Measurements from ENCODE around the gene GNB3.

Gene GNB3

DNA sequence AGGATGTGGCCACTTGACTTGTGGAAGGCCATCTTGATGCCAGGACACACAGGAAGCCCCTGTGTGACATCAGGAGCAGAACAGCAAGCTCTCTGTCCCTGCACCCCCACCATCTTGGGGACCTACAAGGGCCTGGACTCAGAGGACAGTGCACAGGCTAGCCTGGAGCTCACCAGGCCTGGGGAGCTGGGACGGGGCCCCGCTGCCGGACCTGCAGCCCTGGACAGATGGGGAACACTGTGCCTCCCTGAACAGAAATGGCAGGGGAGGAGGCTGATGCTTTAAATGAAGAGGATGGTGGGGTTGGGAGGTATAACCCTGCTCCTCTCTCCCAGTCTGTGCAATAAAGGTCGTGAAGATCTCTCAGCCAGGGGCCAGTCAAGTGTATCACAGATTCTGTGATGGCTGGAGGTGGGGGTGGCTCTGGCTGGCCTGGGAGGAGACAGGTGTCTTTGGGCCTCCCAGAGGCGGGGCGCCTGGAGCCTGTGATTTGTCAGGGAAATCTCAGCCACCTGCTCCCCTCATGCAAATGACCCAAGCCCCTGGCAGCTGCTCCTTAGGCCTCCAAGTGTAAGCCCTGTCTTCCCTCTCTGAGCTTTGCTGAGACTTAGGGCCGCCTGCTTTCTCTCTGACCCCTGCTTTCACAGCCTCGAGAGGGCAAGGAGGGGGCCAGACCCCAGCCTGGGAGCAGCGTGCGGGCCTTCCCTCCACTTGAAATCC is 1.1 kb upstream of the GNB3 start:
- no peak for DNase-seq

DNA sequence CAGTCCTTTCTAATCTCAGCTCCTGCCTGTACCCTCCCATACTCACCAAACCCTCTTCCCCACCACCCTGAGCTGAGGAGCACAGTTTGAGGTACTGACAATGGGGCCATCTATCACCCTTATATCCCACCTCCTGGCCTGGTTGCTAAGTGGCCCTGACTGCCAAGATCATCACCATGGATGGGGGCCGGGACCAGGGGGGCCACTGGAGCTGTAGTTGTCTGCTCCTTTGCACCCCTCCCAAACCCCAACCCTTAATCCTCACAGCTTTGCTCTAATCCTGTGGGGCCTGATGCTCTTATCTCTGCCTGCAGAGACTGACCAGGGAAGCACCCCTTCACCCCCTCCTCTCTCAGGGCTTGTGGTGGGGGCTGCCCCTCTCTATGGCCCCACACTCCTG is 395 bp upstream of the GNB3 start:
- DNase-seq: no peak

DNA sequence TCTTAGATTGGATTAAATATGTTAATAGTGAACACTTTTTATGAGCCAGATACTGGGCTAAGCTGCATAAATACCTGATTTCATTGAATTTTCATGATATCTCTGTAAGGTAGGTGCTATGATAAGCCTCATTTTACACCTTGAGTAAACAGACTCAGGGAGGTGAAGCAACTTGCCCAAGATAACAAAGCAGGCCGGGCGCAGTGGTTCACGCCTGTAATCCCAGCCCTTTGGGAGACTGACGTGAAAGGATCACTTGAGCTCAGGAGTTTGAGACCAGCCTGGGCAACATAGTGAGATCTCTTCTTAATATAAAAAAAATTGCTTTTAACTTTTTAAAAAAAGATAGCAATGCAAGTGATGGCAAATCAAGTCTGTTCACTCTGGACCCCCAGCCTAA is 1.4 kb downstream of the GNB3 start:
- DNase-seq: no peak

DNA sequence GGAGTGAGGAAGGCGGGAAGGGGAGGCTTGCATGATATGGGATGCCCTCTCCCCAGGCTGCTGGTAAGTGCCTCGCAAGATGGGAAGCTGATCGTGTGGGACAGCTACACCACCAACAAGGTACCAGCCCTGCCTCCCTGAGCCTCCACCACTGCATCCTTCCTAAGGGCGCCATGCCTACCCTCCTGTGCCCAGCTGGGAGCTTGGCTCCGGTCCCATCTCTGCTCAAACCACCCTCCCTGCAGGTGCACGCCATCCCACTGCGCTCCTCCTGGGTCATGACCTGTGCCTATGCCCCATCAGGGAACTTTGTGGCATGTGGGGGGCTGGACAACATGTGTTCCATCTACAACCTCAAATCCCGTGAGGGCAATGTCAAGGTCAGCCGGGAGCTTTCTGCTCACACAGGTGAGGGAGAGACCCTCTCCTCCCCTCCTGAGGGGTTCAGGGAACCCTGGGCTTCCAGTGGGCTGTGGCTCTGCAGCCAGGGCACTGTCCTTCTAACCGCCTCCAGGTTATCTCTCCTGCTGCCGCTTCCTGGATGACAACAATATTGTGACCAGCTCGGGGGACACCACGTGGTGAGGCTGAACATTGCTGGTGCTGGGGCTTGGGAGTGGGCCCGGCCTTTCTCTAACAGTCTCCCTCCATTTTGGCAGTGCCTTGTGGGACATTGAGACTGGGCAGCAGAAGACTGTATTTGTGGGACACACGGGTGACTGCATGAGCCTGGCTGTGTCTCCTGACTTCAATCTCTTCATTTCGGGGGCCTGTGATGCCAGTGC is 2.6 kb downstream of the GNB3 start:
- DNase-seq: no peak

DNA sequence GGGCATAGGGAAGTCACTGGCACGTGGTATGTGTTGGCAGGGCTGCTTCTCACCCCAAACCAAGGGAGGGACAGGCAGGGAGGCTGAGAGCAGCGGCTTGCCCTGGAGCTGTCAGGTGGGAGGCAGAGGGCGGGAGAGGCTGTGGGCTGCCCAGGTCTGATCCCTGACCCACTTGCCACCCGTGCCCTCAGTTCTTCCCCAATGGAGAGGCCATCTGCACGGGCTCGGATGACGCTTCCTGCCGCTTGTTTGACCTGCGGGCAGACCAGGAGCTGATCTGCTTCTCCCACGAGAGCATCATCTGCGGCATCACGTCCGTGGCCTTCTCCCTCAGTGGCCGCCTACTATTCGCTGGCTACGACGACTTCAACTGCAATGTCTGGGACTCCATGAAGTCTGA is 4.7 kb downstream of the GNB3 start:
- no peak for DNase-seq

DNA sequence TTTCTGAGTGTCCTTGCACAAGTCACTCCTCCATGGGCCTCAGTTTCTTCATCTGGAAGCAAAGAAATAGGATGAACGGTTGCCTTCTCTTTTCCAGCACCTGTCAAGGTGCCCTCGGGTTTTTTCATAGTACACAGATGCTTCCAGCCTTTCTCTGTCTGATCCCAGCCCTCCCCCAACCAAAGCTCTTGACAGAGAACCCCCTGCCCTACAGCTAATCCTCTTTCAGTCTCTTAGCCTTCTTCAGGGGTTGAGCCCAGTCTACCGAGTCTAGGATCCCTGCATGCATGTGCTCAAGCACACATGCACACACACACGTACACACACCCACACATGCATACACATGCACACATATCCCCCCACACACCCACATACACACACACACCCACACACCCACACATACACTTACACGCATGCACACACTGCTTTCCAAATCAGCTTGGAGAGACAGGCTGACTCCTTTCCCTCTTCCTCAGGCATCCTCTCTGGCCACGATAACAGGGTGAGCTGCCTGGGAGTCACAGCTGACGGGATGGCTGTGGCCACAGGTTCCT is 5.7 kb downstream of the GNB3 start:
- no peak for DNase-seq

DNA sequence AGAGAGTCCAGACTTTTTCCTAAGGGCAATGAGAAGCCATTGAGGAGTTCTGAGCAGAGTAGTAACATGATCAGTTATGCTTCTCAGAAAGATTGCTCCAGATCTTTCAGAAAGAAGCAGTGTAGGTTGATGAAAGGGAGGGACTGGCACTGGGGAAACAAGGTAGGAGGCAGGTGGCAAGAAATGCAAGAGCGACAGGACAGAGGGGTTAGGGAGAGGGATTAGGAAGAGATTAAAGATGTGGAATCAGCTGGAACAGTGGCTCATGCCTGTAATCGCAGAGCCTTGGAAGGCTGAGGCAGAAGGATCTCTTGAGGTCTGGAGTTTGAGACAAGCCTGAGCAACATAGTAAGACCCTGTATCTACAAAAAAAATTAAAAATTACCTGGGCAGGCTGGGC is 7.0 kb downstream of the GNB3 start:
- no peak for DNase-seq

DNA sequence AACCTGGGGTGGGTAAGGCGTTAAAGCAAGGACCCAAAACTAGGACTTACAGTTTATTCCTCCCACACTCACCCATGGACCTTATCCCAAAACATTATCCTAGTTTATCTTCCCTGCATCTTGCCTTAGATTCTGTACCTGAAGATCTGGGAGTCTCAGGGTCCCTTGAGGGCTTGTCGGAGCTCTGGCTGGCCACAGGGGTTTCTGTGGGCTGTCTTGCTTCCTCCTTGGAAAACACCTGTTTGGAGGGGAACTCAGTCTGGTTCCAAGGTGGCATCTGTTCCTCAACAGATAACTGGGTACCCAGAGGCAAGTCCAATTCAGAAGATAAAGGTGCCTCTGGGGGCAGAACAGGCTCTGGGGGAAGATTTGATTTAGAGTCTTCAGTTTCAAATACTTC is 8.7 kb downstream of the GNB3 start:
- no peak for DNase-seq

DNA sequence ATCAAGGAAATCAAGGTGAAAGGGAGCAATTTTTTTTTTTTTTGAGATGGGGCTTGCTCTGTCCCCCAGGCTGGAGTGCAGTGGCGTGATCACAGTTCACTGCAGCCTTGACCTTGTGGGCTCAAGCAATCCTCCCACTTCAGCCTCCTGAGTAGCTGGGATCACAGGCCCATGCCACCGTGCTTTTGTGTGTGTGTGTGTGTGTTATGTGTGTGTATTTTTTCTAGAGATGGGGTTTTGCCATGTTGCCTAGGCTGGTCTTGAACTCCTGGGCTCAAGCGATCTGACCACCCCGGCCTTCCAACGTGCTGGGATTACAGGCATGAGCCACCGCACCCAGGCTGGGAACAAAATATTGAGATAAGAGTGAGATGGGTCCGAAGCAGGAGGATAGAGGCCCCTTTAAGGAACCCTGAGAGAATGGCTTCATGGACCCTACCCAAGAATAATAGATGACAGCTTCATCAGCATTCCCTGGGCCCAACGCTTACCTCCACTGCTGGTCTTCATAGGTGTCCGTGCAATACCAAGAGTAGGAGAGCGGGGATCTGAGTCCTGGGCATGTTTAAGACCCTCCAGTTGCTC is 9.3 kb downstream of the GNB3 start:
- DNase-seq: no peak

DNA sequence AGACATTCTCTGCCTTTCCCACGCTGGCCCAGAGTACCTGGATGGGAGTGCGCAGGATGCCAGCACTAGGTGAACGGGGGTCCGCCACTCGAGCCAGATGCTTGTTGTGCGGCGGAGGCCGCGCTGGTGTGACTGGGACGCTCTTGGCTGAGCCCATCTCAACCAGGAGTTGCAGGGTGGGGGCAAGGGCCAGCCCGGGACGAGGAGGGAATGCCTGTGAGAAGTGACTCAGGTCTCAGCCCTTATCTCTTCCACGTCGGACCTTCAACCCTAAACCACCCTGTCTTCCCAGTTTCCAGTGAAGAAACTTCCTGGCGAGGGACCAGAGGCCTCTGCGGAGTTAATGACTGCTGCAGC is 10.0 kb downstream of the GNB3 start:
- no peak for DNase-seq

DNA sequence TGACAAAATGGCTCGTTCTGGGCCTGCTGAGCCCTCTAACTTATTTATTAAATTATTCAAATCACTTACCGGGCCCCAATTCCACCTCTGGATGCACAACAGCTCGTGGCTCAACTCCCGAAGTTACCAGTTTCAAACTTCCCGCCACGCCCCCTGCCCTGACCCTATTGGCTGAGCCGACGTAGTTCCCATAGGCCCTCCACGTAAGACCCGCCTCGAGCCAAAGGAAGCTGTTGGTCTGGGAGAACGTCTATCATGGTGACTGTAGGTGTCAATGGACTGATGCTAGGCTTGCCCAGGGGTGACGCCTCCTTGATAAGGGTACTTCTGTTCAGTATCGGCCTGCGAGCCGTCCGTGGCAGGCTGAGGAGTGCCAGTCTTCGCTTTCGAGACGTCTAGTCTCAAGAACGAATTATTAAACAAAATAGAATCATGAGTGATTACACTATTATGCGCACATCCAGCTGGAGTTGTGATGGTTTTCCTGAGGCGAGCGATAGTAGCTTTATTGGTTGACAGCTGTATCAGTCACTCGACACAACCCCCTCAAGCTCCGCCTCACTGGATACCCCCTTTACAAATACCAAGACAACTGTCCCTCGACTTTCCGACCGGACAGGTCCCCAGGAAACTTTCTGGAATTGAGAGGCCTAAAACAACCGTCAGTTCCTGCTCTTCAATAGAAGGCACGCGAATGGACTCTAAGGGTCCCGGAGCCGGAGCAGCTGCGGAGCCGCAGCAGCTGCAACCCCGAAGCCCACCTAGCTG is 10.6 kb downstream of the GNB3 start, which contains the start of gene CDCA3:
CDCA3 (minus strand) TSS at position 134 of the 768 bp plus-strand sequence. CDS start 334 bp downstream, outside the sequence.
- DNase-seq: peak; percentile 80 to 92 (median 89)

DNA sequence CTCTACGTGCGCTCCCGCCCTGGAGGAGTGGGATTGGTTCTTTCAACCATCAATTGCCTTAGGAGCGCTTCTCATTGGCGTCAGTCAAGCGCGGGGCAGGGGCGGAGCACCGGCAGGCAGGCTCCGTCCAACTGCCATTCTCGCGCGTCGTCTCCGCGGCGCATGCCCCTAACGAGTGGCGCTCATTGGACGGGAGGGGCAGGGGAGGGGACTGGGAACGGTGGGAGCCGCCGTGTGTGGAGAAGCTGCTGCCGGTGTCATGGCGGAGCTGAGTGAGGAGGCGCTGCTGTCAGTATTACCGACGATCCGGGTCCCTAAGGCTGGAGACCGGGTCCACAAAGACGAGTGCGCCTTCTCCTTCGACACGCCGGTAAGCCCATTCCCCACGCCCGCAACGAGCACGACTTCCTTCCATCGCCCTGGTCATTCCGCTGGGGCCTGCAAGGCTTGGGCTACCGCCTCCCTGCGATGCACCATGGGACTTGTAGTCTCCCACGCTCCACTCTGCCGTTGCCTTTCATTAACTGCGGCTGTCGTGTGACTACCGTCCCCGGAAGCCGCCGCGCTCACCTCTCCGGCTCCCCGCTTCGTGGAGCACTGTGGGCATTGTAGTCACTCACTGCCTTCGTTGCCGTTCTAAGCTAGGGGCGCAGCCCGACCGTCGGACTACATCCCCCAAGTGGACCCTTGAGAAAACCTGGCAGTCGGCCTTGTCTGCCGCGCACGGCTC is 11.4 kb downstream of the GNB3 start, which contains the start of gene USP5:
USP5 (plus strand) TSS at position 230 of the 730 bp plus-strand sequence; CDS start at position 260, 30 bp downstream.
- peak; percentile 96 to 100 (median 99) for DNase-seq

DNA sequence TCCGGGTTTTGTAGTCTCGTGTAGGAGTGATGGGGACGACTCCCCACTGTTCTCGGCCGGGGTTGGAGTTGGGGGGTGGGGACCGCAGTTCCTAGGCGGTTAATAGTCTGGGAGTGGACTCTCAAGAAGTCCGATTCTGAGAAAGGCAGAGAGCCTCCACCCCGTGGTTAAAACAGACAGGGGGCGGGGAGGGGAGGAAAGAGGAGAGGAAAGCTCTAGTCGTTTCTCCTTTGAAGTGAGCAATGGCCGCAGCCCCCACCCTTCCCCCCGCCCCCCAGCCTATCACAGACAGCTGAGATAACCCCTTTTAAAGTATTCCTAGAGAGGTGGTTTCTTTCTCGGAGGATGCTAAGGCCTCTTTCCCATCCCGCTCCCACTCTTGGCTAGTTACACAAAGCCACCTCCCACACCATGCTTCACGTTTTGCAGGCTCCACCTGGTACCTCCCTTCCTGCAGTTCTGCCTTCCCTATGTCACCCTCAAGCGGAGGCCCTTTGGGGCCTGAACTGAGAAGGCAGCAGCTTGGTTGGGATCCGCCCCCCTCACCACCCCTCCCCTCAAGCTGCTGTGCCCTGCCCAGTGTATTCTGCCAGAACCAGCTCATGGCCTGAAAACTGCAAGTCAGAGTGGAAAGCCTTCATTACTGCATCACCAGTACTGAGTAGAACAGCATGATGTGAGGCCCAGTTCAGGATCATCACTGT is 12.1 kb downstream of the GNB3 start:
- DNase-seq: peak in 4 of 6 experiments; percentile 58 to 78 (median 72)

DNA sequence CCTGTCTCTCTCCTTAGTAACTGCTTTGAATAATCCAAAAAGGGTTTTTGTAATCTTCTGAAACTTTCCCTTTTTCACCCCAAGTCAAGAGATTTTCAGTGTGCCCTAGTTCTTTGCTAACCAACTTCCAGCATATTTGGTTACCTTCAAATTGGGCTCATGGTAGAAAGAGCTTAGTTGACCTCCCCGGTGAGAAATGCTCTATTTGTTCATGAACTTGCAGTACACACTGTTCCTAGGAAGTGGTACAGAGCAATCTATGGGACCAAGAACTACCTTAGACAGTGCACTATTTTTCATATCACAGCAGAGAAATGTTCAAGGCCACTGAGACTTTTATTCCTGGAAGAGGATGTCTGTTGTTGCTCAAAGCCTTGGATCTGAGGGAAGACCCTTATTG is 12.9 kb downstream of the GNB3 start:
- DNase-seq: no peak

DNA sequence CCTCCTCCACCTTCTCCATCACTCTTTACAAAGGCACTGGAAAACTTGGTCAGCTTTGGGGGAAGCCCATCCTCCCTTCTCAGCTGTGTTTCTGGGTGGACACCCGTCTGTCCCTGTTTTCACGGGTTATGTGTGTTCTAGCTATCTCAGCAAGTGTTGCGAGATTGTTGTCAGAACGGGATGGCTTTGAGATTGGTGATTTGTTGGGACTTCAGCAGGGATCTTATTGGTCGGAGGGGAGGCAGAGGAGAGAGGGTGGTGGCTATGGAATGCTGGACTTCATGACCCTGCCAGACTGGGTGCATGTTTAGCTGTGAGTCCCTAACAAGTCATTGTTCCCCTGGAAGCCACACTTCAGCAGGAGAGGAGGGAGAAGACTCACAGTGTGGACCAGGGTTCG is 13.3 kb downstream of the GNB3 start:
- DNase-seq: no peak

DNA sequence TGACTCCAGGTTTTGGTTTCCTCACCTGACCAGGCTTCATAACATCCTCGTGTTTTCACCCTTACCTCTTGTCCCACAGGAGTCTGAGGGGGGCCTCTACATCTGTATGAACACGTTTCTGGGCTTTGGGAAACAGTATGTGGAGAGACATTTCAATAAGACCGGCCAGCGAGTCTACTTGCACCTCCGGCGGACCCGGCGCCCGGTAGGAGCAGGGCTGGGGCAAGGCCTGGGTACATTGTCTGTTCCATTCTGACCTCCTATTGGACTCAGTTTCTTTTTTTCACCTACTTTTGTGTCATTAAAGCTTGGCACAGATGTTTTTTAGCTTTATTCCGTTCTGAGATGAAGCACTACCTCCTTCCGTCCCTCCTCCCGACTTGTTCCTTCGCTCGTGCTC is 14.6 kb downstream of the GNB3 start:
- no peak for DNase-seq

DNA sequence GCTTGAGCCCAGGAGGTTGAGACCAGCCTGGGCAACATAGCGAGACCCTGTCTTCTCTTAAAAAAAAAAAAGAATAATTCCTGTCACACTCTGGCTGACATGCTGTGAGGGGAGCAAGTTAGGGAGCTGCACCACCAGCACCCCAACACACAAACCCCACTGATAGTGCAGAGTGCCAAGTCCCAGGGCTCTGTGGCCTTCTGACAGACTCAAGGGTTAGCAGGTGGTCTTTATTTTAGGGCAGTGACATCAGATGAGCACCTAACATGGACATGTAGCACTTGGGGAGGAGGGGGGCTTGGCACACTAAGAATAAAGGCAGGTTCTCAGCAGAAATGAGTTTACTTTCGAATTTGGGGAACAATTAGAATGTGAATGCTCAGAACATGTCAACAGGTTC is 18.1 kb downstream of the GNB3 start:
- no peak for DNase-seq

DNA sequence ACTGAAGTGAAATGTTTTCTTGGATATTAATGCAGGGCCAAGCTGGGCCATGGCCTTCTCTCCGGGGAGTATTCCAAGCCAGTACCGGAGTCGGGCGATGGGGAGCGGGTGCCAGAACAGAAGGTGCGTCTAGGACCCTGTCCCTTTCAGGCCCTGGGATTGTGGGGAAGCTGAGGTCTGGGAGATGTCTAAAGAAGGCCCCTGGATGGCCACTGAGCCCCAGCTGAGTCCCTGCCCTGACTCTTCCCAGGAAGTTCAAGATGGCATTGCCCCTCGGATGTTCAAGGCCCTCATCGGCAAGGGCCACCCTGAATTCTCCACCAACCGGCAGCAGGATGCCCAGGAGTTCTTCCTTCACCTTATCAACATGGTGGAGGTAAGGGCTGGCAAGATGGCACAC is 19.4 kb downstream of the GNB3 start:
- no peak for DNase-seq

DNA sequence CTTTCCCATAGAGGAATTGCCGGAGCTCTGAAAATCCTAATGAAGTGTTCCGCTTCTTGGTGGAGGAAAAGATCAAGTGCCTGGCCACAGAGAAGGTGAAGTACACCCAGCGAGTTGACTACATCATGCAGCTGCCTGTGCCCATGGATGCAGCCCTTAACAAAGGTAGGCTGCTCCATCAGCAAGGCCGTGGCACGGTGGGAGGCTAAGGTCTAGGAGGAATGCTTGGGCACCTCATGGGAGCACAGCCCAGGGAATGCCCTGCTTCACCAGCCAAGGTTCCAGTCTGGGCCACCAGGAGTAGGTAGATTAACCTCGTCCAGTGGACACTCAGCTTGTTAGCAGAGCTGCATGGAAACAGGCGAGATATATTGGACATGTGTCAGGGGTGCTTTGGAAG is 20.2 kb downstream of the GNB3 start:
- DNase-seq: no peak

DNA sequence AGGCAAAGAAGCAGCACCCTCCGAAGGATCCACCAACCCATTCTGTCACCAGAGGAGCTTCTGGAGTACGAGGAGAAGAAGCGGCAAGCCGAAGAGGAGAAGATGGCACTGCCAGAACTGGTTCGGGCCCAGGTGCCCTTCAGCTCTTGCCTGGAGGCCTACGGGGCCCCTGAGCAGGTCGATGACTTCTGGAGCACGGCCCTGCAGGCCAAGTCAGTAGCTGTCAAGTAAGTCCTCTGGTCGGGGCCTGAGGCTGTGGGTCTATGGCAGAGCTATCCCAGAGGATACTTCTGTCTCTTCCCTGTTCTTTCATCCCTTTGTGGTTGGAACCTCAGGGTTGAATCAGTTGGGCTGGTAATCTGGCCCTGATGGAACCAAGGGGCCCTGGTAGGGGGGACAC is 20.7 kb downstream of the GNB3 start:
- DNase-seq: no peak

DNA sequence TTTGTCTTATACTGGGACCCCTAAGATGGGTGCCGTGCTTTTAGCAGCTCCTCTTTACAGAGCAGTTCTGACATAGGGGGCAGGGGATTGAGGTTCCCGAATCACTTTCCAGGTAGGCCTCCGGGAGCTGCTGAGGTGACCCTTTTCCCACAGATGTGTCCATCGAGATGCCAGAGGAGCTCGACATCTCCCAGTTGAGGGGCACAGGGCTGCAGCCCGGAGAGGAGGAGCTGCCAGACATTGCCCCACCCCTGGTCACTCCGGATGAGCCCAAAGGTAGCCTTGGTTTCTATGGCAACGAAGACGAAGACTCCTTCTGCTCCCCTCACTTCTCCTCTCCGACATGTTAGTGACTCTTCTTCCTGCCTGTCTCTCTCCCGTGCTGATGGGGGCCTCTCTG is 22.3 kb downstream of the GNB3 start:
- no peak for DNase-seq

All from stimulated activated naive CD4-positive, alpha-beta T cell (primary cell).